Measurements from ENCODE around the gene GSTA2.
"Not testable (repeated sequence)": the region's sequence is repeated elsewhere in the genome, so short reads cannot be mapped to it uniquely, and the experiment has no call there.

GSTA2 gene

DNA sequence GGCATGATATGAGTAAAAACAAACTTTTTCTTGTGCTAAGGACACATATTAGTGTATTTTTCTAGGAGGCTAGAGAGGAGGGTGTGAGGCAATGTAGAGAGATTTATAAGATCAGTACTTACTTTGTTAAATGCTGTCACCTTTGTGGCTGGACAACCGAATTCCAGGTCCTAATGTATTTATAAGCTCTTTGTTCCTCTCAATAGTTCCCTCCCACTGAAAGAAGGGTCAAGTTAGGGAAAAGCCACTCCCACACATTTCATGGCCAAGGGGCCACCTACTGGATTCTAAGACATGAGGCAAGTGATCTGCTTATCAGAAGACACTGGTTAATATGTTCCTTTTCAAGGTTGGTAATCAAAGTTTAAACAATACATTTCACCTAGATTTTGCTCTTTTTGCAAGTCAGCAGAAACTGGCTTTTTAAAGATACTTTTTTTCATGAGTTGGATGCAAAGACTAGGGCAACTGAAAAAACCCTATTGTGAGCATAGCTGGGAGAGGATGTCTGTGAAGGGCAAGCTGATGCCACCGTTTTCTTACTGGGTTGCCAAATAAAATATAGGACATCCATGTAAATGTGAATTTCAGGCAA lies at the start of gene GSTA2:
GSTA2 (minus strand) TSS at position 154 of the 595 bp plus-strand sequence. CDS start 5,528 bp downstream, outside the sequence.
- not testable (repeated sequence) for DNase-seq (ENCODE audit: low read depth)

DNA sequence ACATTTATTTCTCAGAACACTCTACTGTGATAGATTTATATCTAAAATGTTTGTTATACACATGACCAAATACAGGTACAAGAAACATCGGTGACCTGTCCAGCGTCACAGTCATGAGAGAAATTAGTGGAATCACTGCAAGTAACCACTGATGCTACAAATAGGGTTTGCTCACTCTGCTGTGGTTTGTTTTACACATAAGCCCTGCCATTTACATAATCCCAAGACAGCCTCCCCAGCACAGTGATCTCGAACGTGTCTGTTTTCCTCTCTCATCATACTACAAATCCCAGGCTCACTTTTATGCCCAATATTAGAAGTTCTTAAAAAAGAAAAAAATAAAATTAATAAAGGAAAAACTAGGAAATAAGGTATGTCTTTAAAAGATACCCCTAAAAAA lies 46.5 kb upstream of the GSTA2 start:
- not testable (repeated sequence) for DNase-seq (ENCODE audit: low read depth)

DNA sequence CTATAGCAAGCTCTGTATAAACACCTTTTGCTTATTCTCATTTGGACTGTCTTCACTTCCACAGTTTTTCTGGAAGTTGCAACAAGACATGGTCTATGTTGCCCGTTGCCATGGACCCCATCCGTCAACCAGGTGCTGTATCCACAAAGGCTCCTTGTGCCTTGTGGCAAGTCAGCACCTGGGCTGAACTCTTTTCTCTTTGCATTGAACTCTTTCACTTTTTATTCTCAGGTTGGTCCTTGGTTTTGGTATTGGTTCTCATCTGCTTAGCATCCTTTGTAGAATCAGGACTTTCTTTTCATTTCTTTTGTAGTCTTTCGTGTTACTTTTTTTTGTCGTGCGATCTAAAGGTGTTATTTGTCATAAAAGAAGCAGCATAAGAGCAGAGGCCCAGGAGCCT lies 45.4 kb upstream of the GSTA2 start:
- no peak for DNase-seq (ENCODE audit: low read depth)

DNA sequence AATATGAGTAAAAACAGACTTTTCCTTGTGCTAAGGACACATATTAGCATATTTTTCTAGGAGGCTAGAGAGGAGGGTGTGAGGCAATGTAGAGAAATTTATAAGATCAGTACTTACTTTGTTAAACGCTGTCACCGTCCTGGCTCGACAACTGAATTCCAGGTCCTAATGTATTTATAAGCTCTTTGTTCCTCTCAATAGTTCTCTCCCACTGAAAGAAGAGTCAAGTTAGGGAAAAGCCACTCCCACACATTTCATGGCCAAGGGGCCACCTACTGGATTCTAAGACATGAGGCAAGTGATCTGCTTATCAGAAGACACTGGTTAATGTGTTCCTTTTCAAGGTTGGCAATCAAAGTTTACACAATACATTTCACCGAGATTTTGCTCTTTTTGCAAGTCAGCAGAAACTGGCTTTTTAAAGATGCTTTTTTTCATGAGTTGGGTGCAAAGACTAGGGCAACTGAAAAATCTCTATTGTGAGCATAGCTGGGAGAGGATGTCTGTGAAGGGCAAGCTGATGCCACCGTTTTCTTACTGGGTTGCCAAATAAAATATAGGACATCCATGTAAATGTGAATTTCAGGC lies 40.5 kb upstream of the GSTA2 start, which contains the start of gene GSTA1:
GSTA1 (minus strand) TSS at position 149 of the 588 bp plus-strand sequence. CDS start 4,549 bp downstream, outside the sequence.
- DNase-seq (ENCODE audit: low read depth): not testable (repeated sequence)

DNA sequence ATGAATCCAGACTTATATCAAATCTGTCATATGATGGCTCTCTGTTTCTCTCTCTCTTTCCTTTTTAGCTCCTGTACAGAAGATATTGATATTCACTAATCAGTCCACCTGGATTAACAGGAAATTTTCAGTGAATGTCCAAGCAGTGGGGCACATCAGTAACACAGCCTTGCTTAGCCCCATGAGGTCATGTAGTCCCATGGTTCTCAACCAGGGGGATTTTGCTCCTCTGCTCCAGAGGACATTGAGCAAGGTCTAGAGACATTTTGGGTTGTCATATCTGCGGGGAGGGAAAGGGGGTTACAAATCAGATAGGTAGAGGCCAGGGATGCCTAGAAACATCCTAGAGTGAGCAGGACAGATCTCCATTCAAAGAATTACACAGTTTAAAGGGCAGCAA lies 39.5 kb upstream of the GSTA2 start:
- DNase-seq (ENCODE audit: low read depth): no peak

DNA sequence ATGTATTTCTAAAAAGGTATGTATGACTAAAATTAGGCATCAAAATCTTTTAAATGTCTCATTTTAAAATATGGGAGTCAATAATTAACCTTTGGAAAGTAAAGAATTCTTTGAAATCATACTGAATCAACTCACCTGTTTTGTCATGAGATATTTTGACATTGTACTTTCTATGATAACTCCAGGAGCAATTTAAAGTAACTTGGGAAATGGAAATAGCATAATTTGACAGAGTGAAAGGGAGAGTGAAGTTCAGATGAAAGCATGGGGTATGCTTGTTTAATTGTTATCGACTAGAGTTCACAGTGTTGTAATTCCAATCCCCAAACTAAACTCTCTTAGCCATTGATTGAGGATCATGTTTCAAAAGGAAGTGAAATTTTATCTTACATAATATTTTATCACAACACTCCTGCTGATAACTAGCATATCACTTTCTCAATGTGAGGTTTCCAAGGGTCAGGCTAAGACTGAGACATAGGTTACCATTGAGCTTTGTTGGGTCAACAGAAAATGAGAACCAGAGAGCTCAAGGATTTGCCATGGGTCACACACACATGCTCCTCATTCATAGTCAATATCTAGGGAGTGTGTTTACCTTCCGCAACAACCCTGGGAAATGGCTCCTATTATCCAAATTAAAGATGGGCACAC lies 38.0 kb upstream of the GSTA2 start:
- no peak for DNase-seq (ENCODE audit: low read depth)

DNA sequence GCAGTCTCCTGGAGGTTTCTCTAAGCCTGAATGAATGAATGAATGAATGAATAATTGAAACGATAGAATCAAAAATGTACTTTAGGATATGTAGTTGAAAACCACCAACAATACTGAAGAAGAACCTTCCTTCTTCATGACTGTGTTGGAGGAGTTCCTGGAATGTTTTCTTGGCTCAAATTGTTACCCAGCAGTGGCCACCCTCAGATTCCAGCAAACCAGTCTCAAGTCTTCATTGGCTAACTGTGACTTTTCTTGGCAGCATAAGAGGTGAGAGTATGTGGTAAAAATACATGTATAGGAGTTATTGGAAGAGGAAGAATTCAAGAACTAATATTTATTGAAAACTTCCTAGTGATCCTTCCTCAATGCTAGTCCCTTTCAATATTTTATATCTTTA lies 36.0 kb upstream of the GSTA2 start:
- DNase-seq (ENCODE audit: low read depth): not testable (repeated sequence)

DNA sequence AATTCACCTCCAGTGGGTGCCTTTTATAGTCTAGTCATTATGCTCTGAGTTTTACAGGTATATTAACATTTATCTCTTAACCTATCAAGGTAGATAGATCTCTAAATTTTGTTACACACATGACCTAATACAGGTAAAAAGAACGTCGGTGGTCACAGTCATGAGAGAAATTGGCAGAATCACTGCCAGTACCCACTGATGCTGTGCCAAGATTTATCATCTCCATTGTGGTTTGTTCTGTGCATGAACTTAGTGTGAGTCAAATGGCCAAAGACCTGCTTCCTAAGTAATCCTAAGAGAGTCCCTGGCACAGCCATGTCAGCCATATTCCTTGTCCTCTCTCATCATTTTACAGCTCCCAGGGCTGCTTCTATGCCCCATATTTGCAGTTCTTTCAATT lies 31.1 kb upstream of the GSTA2 start:
- DNase-seq (ENCODE audit: low read depth): not testable (repeated sequence)

DNA sequence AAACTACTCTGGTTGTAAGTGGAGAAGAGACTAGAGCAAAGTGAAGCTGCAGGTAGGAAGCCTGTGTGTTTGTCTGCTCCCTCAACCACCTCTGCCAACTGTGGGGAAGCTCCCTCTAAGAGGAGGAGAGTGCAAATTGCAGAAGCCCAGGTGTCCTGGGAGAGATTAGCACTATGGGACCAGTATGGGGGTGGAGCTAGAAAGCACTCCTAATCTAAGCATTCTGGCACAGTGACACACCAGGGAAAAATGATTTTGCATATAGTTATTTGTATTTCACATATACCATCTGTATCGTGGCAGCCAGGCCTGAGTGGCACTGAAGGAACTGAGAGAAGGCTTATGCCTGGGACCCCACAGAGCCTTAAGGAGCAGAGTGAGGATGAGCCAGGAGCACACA lies 27.6 kb upstream of the GSTA2 start:
- no peak for DNase-seq (ENCODE audit: low read depth)

DNA sequence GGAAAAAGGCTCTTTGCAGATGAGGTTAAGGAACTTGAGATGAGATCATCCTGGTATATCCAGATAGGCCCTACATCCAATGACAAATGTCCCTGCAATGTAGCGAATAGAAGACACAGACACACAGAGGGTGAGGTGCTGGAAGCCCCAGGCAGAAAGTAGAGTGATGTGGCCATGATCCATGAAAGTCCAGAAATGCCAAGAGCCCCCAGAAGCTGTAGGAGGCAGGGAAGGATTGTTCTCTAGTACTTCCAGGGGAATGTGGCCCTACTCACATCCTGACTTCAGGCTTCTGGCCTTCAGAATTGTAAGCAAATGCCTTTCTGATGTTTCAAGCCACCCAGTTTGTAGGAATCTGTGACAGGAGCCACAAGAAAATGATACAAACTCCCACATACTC lies 26.4 kb upstream of the GSTA2 start:
- DNase-seq (ENCODE audit: low read depth): not testable (repeated sequence)

DNA sequence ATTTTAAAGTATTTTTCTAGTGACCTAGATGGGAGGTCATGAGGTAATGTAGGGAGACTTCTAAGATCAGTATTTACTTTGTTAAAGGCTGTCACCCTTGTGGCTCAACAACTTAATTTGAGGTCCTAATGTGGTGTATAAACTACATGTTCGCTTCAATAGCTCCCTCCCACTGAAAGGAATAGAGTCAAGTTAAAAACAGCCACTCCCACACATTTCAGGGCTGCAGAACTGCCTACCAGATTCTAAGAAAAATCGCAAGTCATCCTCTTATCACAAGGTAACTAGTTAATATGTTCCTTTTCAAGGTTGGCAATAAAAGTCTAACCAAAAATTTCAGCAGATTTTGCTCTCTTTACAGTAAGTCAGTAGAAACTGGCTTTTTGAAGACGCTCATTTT lies 25.2 kb upstream of the GSTA2 start:
- no peak for DNase-seq (ENCODE audit: low read depth)

DNA sequence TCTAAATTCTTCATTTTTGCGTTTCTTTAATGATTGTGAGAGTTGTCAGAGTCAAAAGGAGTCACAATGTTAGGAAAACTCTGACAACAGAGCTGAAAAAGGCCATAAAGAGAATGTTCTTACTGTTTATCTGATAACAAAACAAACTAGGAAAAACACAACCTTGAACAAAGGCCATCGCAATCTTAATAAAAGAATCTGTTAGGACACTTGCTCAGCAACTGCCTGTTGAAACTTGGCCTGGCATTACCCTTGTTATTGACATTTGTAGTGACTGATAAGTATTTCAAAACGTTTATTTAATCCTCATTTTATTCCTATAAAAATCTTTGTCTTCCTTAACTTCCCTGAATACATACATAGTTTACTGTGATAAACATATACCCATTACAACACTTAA lies 24.6 kb upstream of the GSTA2 start:
- DNase-seq (ENCODE audit: low read depth): no peak

DNA sequence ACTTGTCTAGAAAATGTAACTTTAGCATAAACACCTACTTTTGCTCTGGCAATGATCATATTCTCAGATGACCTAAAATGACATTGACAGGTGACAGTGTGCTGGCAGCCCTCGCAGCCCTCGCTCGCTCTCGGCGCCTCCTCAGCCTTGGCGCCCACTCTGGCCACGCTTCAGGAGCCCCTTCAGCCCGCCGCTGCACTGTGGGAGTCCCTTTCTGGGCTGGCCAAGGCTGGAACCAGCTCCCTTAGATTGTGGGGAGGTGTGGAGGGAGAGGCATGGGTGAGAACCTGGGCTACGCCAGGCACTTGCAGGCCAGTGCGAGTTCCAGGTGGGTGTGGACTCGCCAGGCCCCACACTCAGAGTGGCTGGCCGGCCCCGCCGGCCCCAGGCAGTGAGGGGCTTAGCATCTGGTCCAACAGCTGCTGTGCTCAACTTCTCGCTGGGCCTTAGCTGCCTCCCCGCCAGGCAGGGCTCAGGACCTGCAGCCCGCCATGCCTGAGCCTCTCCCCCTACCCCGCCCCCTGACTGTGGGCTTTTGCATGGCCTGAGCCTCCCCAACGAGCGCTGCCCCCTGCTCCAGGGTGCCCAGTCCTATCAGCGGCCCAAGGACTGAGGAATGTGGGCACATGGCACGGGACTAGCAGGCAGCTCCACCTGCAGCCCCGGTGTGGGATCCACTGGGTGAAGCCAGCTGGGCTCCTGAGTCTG lies 23.1 kb upstream of the GSTA2 start:
- DNase-seq (ENCODE audit: low read depth): no peak

DNA sequence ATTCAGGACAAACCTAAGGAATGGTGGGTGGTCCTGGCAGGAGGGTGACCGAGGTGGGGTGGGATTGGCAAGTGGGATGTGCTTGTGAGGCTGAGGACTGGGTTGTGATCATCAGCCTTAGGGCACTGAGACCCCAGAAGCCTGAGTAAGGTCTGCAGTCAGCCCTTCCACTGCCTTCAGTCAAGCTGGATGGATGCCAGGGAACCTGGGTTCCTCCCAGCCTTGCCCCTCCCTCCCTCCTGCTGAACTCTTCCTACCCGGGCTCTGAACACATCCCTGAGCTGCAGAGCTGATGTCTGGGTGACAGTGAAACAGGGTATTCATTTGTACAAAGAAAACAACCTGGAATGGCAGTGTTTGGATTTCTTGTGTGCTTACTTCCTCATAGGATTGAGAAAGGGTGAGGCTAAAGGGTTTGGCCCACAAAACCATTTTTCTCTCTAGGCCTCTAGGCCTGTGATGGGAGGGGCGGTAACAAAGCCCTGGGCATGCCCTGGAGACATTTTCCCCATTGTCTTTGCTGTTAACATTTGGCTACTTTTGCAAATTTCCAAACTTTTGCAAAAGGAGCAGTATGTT lies 19.5 kb upstream of the GSTA2 start:
- DNase-seq (ENCODE audit: low read depth): not testable (repeated sequence)

DNA sequence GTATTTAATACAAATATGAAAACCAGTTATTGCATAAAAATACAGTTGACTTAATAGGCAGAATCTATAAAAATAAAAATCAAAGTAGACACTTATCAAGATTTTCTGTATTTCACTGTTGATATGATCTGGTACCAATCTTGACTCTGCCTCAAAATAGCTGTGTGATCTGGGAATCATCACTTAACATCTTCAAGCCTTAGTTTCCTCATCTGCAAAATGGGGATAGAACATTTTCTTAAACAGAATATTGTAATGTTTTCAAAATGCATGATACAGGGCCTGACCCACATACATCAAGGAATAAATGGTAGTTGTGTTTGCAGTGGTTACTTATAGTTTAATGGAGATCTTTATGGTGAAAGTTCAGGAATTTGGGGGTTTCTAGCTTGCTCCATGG lies 18.9 kb upstream of the GSTA2 start:
- DNase-seq (ENCODE audit: low read depth): not testable (repeated sequence)

DNA sequence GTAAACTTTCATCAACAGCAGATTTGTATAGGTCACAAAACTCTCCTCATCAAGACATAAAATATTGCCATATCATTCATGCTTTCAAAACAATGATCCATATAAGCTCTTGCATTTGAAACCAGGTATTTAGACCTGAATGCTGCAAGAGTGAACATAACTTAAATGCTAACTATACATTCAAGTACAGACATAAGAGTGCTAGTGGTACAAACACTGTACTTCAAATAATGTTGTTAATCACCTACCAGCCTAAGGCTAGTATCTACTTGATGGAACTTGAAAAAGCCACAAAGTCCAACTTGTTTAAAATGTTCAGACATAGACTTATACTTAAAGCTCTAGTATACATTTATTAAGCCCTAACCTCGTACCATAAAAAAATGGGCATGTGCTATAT lies 16.0 kb upstream of the GSTA2 start:
- DNase-seq (ENCODE audit: low read depth): no peak

DNA sequence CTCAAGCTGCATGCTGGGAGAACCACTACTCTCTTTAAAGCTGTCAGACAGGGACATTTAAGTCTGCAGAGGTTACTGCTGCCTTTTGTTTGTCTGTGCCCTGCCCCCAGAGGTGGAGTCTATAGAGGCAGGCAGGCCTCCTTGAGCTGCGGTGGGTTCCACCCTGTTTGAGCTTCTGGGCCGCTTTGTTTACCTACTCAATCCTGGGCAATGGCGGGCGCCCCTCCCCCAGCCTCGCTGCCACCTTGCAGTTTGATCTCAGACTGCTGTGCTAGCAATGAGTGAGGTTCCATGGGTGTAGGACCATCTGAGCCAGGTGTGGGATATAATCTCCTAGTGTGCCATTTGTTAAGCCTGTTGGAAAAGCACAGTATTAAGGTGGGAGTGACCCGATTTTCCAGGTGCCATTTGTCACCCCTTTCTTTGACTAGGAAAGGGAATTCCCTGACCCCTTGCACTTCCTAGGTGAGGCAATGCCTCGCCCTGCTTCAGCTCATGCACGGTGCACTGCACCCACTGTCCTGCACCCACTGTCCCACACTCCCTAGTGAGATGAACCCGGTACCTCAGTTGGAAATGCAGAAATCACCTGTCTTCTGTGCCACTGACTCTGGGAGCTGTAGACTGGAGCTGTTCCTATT lies 13.6 kb upstream of the GSTA2 start:
- DNase-seq (ENCODE audit: low read depth): not testable (repeated sequence)

DNA sequence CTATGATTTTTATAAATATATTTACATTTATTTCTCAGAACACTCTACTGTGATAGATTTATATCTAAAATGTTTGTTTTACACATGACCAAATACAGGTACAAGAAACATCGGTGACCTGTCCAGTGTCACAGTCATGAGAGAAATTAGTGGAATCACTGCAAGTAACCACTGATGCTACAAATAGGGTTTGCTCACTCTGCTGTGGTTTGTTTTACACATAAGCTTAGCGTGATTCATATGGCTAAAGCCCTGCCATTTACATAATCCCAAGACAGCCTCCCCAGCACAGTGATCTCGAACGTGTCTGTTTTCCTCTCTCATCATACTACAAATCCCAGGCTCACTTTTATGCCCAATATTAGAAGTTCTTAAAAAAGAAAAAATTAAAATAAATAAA lies 6.1 kb upstream of the GSTA2 start:
- not testable (repeated sequence) for DNase-seq (ENCODE audit: low read depth)

DNA sequence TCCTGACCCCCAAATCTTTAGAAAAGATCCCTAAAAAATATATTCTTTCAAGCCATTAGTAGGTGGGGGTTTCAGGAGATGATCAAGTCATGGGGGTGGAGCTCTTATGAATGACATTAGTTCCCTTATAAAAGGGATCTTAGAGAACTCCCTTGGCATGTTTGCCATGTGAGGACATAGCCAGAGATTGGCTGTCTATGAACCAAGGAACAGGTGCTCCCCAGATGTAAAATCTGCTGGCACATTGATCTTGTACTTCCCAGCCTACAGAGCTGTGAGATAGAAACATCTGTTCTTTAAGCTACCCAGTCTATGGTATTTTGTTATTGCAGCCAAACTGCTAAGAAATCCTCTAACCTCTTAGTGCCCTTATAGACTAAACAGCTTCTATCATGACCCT lies 4.4 kb upstream of the GSTA2 start:
- not testable (repeated sequence) for DNase-seq (ENCODE audit: low read depth)

DNA sequence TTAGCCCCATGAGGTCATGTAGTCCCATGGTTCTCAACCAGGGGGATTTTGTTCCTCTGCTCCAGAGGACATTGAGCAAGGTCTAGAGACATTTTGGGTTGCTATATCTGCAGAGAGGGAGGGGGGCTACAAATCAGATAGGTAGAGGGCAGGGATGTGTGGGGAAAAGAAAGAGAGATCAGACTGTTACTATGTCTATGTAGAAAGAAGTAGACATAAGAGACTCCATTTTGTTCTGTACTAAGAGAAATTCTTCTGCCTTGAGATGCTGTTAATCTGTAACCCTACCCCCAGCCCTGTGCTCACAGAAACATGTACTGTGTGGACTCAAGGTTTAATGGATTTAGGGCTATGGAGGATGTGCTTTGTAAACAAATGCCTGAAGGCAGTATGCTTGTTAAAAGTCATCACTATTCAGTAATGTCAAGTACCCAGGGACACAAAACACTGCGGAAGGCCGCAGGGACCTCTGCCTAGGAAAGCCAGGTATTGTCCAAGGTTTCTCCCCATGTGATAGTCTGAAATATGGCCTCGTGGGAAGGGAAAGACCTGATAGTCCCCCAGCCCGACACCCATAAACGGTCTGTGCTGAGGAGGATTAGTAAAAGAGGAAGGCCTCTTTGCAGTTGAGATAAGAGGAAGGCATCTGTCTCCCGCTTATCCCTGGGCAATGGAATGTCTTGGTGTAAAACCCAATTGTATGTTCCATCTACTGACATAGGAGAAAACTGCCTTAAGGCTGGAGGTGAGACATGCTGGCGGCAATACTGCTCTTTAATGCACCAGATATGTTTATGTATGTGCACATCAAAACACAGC lies 1.4 kb downstream of the GSTA2 start:
- not testable (repeated sequence) for DNase-seq (ENCODE audit: low read depth)
